ENCODE measurements around the gene MISP3.

MISP3 gene

GRCh38 chr19:14072535-14073260 lies at the start of gene MISP3:
TSS of gene MISP3 (plus strand) at chr19:14072786. CDS start at chr19:14073310, 524 bp downstream.
- TF ChIP-seq ZBTB7A (IDR thresholded peaks at IDR 0.05; ENCODE audit: low read depth) (peak; percentile 16), NFIC (IDR thresholded peaks at IDR 0.05) (no peak)

GRCh38 chr19:14023404-14024235 lies 49.0 kb upstream of the MISP3 start:
- TF ChIP-seq EP300 (IDR thresholded peaks at IDR 0.05; ENCODE audit: borderline replicate concordance) = no peak
- no peak for TF ChIP-seq FOXM1 (IDR thresholded peaks at IDR 0.05; ENCODE audit: borderline replicate concordance, low read depth)
- peak; percentile 15; the same call in 1 of the 2 replicates for TF ChIP-seq RAD21 (IDR thresholded peaks at IDR 0.05; ENCODE audit: low read depth)
- no peak for TF ChIP-seq TEAD4 (IDR thresholded peaks at IDR 0.05)
- no peak for TF ChIP-seq ZBTB7A (IDR thresholded peaks at IDR 0.05; ENCODE audit: low read depth)

DNA sequence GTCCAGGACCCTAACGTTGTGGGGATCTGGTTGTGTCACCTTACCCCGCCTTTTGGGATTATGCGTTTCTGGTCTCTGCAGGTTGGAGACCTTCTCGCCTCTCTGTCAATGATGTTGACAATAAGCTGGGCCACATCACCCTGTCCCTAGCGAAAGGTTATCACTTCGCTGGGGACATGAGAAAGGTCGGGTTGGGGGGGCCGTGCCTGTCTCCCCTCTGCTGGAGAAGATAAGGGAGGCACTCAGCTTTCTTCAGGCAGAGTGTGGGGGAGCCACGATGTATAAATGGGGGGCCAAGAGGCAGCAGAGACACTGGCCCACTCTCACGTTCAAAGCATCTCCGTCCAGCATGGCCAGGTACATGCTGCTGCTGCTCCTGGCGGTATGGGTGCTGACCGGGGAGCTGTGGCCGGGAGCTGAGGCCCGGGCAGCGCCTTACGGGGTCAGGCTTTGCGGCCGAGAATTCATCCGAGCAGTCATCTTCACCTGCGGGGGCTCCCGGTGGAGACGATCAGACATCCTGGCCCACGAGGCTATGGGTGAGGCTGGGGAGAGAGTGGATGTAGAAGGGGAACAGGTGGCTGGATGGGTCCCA lies 44.6 kb upstream of the MISP3 start, which contains the start of gene RLN3:
Gene RLN3, plus strand, starts transcription at position 293 of the 595 bp plus-strand sequence. Its CDS starts 57 bp downstream, at position 350.
- TF ChIP-seq EGR1 (IDR thresholded peaks at IDR 0.05) (no peak), NFIC (IDR thresholded peaks at IDR 0.05) (no peak), TCF12 (IDR thresholded peaks at IDR 0.05; ENCODE audit: low read depth) (no peak), RAD21 (IDR thresholded peaks at IDR 0.05; ENCODE audit: low read depth) (no peak), CEBPB (IDR thresholded peaks at IDR 0.05) (no peak), REST (IDR thresholded peaks at IDR 0.05; ENCODE audit: low read depth) (no peak), TEAD4 (IDR thresholded peaks at IDR 0.05) (no peak), CREB1 (IDR thresholded peaks at IDR 0.05; ENCODE audit: low read depth) (no peak), TAF1 (IDR thresholded peaks at IDR 0.05; ENCODE audit: low read depth) (no peak), FOXM1 (IDR thresholded peaks at IDR 0.05; ENCODE audit: borderline replicate concordance, low read depth) (no peak), ZBTB7A (IDR thresholded peaks at IDR 0.05; ENCODE audit: low read depth) (no peak), YY1 (IDR thresholded peaks at IDR 0.05; ENCODE audit: low read depth) (no peak)

GRCh38 chr19:14028901-14029300 lies 43.7 kb upstream of the MISP3 start:
- TF ChIP-seq, protein P1, sequence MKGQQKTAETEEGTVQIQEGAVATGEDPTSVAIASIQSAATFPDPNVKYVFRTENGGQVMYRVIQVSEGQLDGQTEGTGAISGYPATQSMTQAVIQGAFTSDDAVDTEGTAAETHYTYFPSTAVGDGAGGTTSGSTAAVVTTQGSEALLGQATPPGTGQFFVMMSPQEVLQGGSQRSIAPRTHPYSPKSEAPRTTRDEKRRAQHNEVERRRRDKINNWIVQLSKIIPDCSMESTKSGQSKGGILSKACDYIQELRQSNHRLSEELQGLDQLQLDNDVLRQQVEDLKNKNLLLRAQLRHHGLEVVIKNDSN (IDR thresholded peaks at IDR 0.05) = no peak
- TF ChIP-seq FOXM1 (IDR thresholded peaks at IDR 0.05; ENCODE audit: borderline replicate concordance, low read depth) = no peak

- TF ChIP-seq TAF1 (IDR thresholded peaks at IDR 0.05; ENCODE audit: low read depth) (no peak), ZBTB7A (IDR thresholded peaks at IDR 0.05; ENCODE audit: low read depth) (peak; percentile 18; the same call in 1 of the 2 replicates)
Measured at GRCh38 chr19:14030997-14031718, 41.4 kb upstream of the MISP3 start.

GRCh38 chr19:14031719-14032480 lies 40.7 kb upstream of the MISP3 start, which contains the start of gene IL27RA:
TSS of gene IL27RA (plus strand) at chr19:14031762. CDS start at chr19:14031873, 111 bp downstream.
- TF ChIP-seq, protein P1 (IDR thresholded peaks at IDR 0.05) = no peak
- no peak for TF ChIP-seq CEBPB (IDR thresholded peaks at IDR 0.05)
- TF ChIP-seq, protein P2, sequence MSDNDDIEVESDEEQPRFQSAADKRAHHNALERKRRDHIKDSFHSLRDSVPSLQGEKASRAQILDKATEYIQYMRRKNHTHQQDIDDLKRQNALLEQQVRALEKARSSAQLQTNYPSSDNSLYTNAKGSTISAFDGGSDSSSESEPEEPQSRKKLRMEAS (IDR thresholded peaks at IDR 0.05) = peak; percentile 88
- TF ChIP-seq TAF1 (IDR thresholded peaks at IDR 0.05; ENCODE audit: low read depth) = no peak; the same call in 1 of the 2 replicates
- TF ChIP-seq REST (IDR thresholded peaks at IDR 0.05; ENCODE audit: low read depth) = no peak
- TF ChIP-seq EP300 (IDR thresholded peaks at IDR 0.05; ENCODE audit: borderline replicate concordance) = no peak
- no peak for TF ChIP-seq YY1 (IDR thresholded peaks at IDR 0.05; ENCODE audit: low read depth)
- TF ChIP-seq TEAD4 (IDR thresholded peaks at IDR 0.05) = no peak
- no peak for TF ChIP-seq FOXM1 (IDR thresholded peaks at IDR 0.05; ENCODE audit: borderline replicate concordance, low read depth)
- TF ChIP-seq RAD21 (IDR thresholded peaks at IDR 0.05; ENCODE audit: low read depth) = peak; percentile 46; the same call in 1 of the 2 replicates
- peak; percentile 7; the same call in 1 of the 2 replicates for TF ChIP-seq EGR1 (IDR thresholded peaks at IDR 0.05)
- peak; percentile 46; the same call in 1 of the 2 replicates for TF ChIP-seq TCF12 (IDR thresholded peaks at IDR 0.05; ENCODE audit: low read depth)
- TF ChIP-seq NFIC (IDR thresholded peaks at IDR 0.05) = 0 out of 2 replicates have a peak, but pooled peaks have one; percentile 20
- peak; percentile 95 for TF ChIP-seq ZBTB7A (IDR thresholded peaks at IDR 0.05; ENCODE audit: low read depth)
- TF ChIP-seq CREB1 (IDR thresholded peaks at IDR 0.05; ENCODE audit: low read depth) = no peak
